ENCODE results near the gene MMP23B.
"Not testable (repeated sequence)": the region's sequence is repeated elsewhere in the genome, so short reads cannot be mapped to it uniquely, and the experiment has no call there.

The MMP23B gene

GRCh38 chr1:1662830-1663560, 31.0 kb downstream of the MMP23B start:
- H3K4me3 Mint-ChIP-seq, H3K27me3 Mint-ChIP-seq, H3K4me1 Mint-ChIP-seq, H3K36me3 Mint-ChIP-seq, H3K9me3 Mint-ChIP-seq: not testable (repeated sequence)
- H3K27ac Mint-ChIP-seq, result peak overlapping the region; percentile 41

- H3K9me3 Mint-ChIP-seq, H3K27me3 Mint-ChIP-seq, H3K27ac Mint-ChIP-seq, H3K4me3 Mint-ChIP-seq, H3K36me3 Mint-ChIP-seq, H3K4me1 Mint-ChIP-seq: not testable (repeated sequence)
Measured at GRCh38 chr1:1664318-1664717, 32.3 kb downstream of the MMP23B start.

- H3K36me3 Mint-ChIP-seq, result peaks cover 5% of the 10 kb centered on the region
- H3K4me3 Mint-ChIP-seq, result no peak overlapping the region
- peaks cover 3% of the 10 kb centered on the region for H3K4me1 Mint-ChIP-seq
- H3K27me3 Mint-ChIP-seq, result no peaks in the 10 kb centered on the region
- H3K9me3 Mint-ChIP-seq, result no peaks in the 10 kb centered on the region
- H3K27ac Mint-ChIP-seq, result no peak overlapping the region
Measured at GRCh38 chr1:1664941-1665814, 33.2 kb downstream of the MMP23B start.

- no peak overlapping the region for H3K27ac Mint-ChIP-seq
Measured at GRCh38 chr1:1665815-1666251, 33.9 kb downstream of the MMP23B start.

GRCh38 chr1:1666526-1666925, 34.6 kb downstream of the MMP23B start:
- Mint-ChIP-seq H3K27me3 (no peaks in the 10 kb centered on the region), H3K36me3 (peaks cover 5% of the 10 kb centered on the region), H3K4me3 (no peak overlapping the region)

More at GRCh38 chr1:1665815-1666251, 33.9 kb downstream of the MMP23B start:
- Mint-ChIP-seq H3K4me1 (peaks cover 3% of the 10 kb centered on the region), H3K36me3 (peaks cover 5% of the 10 kb centered on the region), H3K9me3 (no peaks in the 10 kb centered on the region), H3K27me3 (no peaks in the 10 kb centered on the region), H3K4me3 (no peak overlapping the region)

GRCh38 chr1:1669468-1670440, 37.8 kb downstream of the MMP23B start:
- H3K27ac Mint-ChIP-seq, result no peak overlapping the region
- no peak overlapping the region for H3K4me3 Mint-ChIP-seq
- no peaks in the 10 kb centered on the region for H3K27me3 Mint-ChIP-seq
- no peaks in the 10 kb centered on the region for H3K9me3 Mint-ChIP-seq
- H3K4me1 Mint-ChIP-seq, result peaks cover 5% of the 10 kb centered on the region
- H3K36me3 Mint-ChIP-seq, result peaks cover 7% of the 10 kb centered on the region

More at GRCh38 chr1:1666526-1666925, 34.6 kb downstream of the MMP23B start:
- peaks cover 3% of the 10 kb centered on the region for H3K4me1 Mint-ChIP-seq
- no peaks in the 10 kb centered on the region for H3K9me3 Mint-ChIP-seq
- no peak overlapping the region for H3K27ac Mint-ChIP-seq

- no peaks in the 10 kb centered on the region for H3K9me3 Mint-ChIP-seq
- H3K36me3 Mint-ChIP-seq, result peaks cover 7% of the 10 kb centered on the region
- no peaks in the 10 kb centered on the region for H3K27me3 Mint-ChIP-seq
- peaks cover 6% of the 10 kb centered on the region for H3K4me1 Mint-ChIP-seq
- H3K27ac Mint-ChIP-seq, result no peak overlapping the region
- no peak overlapping the region for H3K4me3 Mint-ChIP-seq
Measured at GRCh38 chr1:1670866-1671265, 38.9 kb downstream of the MMP23B start.

GRCh38 chr1:1671365-1672119, 39.6 kb downstream of the MMP23B start:
- Mint-ChIP-seq H3K27me3 (no peaks in the 10 kb centered on the region), H3K36me3 (peaks cover 7% of the 10 kb centered on the region), H3K9me3 (no peaks in the 10 kb centered on the region), H3K4me3 (no peak overlapping the region), H3K27ac (no peak overlapping the region), H3K4me1 (peaks cover 6% of the 10 kb centered on the region)

GRCh38 chr1:1672181-1672965, 40.4 kb downstream of the MMP23B start:
- Mint-ChIP-seq H3K27ac (no peak overlapping the region), H3K36me3 (peaks cover 6% of the 10 kb centered on the region), H3K4me1 (peaks cover 9% of the 10 kb centered on the region), H3K9me3 (no peaks in the 10 kb centered on the region), H3K4me3 (no peak overlapping the region), H3K27me3 (no peaks in the 10 kb centered on the region)

GRCh38 chr1:1674806-1675205, 42.8 kb downstream of the MMP23B start:
- peaks cover 28% of the 10 kb centered on the region for H3K4me1 Mint-ChIP-seq
- H3K27ac Mint-ChIP-seq, result peak overlapping the region; percentile 85
- not testable (repeated sequence) for H3K4me3 Mint-ChIP-seq, H3K9me3 Mint-ChIP-seq, H3K36me3 Mint-ChIP-seq, H3K27me3 Mint-ChIP-seq

GRCh38 chr1:1675218-1675617, 43.2 kb downstream of the MMP23B start:
- H3K4me3 Mint-ChIP-seq, H3K27ac Mint-ChIP-seq, H3K9me3 Mint-ChIP-seq, H3K27me3 Mint-ChIP-seq, H3K36me3 Mint-ChIP-seq: not testable (repeated sequence)
- H3K4me1 Mint-ChIP-seq, result peaks cover 28% of the 10 kb centered on the region

GRCh38 chr1:1676087-1676486, 44.1 kb downstream of the MMP23B start:
- not testable (repeated sequence) for H3K27me3 Mint-ChIP-seq, H3K27ac Mint-ChIP-seq, H3K4me3 Mint-ChIP-seq, H3K36me3 Mint-ChIP-seq, H3K9me3 Mint-ChIP-seq
- peaks cover 37% of the 10 kb centered on the region for H3K4me1 Mint-ChIP-seq

GRCh38 chr1:1677718-1678580, 46.0 kb downstream of the MMP23B start:
- Mint-ChIP-seq H3K9me3 (no peaks in the 10 kb centered on the region), H3K27me3 (no peaks in the 10 kb centered on the region), H3K4me1 (peaks cover 47% of the 10 kb centered on the region), H3K4me3 (peak overlapping the region; percentile 95), H3K27ac (peak overlapping the region; percentile 99), H3K36me3 (peaks cover 2% of the 10 kb centered on the region)
